Upper lobe of right lung (tissue), 1 donor: ENCODE results near the gene TRIM8. TPM values are rescaled to one million over a fixed set of nuclear protein-coding genes. Genes with fewer than 3 reads are reported as not detected.

Source experiments
- ATAC-seq: fragments of 200-7000 bp; cut with Tn5 transposase; one replicate; pipeline ENCODE4 v1.9.1; 2020; ENCODE audit warnings: mild to moderate bottlenecking, moderate library complexity
- DNase-seq: peaks from one replicate; pipeline ENCODE4 v3.0.0-alpha.2; 2020
- H3K27ac ChIP-seq: fragments of 200-600 bp; one replicate; pipeline ENCODE4 v1.8.0; 2022
- H3K27me3 ChIP-seq: fragments of 200-600 bp; one replicate; pipeline ENCODE4 v1.8.0; 2022; ENCODE audit warnings: mild to moderate bottlenecking
- H3K36me3 ChIP-seq: fragments of 200-600 bp; one replicate; pipeline ENCODE4 v1.8.0; 2022
- H3K4me1 ChIP-seq: fragments of 200-600 bp; one replicate; pipeline ENCODE4 v1.8.0; 2022
- H3K4me3 ChIP-seq: fragments of 200-600 bp; one replicate; pipeline ENCODE4 v1.8.0; 2022; ENCODE audit warnings: mild to moderate bottlenecking
- H3K9me3 ChIP-seq: fragments of 200-600 bp; one replicate; pipeline ENCODE4 v1.8.0; 2022
- intact Hi-C: fragments of 100-400 bp; cut with DNase I; formaldehyde crosslinking; loops from one replicate; pipeline ENCODE4 v1.11.0; 2022
- total RNA-seq: library from RNA; stranded (reverse); fragmentation: NEBNext Ultra II Directional; extraction: Animal tissue kit (Norgen Biotek cat#: 25700); gene quantifications from one replicate; pipeline ENCODE4 v1.2.1, GENCODE V29; 2021
- TF ChIP-seq, protein P1 (sequence below): fragments of 200-600 bp; IDR thresholded peaks from one replicate; pipeline ENCODE4 v1.8.0; 2022; ENCODE audit warnings: antibody characterized with exemption
- donor health status: DM: no; HTN: yes; CAD: no; lungs with severe emphysema.

The TRIM8 gene
- total RNA-seq, 1 donor from 2014 or later, result 146 TPM

DNA sequence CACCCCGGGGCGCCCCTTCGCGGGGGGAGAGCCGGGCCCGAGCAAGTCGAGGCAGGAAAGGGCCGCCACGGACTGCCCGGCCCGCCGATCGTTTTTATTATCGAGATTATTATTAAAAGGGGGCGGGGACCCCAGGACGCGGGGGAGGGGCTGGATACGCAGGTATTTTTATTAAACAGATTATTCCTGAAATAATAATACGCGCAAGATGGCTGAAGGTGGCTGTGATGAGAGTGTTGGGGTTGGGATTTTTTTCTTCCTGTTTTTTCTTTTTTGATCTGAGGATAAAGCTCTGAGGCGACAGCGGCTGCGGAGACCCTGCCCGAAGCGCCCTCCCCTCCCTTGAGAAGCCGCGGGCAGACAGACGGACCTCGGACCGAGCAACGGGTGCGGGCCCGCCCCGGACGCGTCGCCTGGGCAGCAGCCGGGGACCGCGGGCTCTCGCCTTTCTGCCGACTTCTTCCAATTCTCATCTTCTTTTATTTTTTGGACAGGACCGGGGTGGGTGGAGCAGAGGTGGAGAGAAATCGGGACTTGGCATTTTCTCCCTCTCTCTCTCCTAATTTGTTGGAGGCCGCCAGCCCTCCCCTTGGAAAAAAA is 1.4 kb upstream of the TRIM8 start:
- no peaks in the 10 kb centered on the region for H3K27me3 ChIP-seq
- no peaks in the 10 kb centered on the region for H3K9me3 ChIP-seq
- ATAC-seq, result no peak
- H3K4me3 ChIP-seq, result peak overlapping the region; percentile 85
- intact Hi-C loops, result no loop called here
- peaks cover 3% of the 10 kb centered on the region for H3K36me3 ChIP-seq
- TF ChIP-seq, protein P1, sequence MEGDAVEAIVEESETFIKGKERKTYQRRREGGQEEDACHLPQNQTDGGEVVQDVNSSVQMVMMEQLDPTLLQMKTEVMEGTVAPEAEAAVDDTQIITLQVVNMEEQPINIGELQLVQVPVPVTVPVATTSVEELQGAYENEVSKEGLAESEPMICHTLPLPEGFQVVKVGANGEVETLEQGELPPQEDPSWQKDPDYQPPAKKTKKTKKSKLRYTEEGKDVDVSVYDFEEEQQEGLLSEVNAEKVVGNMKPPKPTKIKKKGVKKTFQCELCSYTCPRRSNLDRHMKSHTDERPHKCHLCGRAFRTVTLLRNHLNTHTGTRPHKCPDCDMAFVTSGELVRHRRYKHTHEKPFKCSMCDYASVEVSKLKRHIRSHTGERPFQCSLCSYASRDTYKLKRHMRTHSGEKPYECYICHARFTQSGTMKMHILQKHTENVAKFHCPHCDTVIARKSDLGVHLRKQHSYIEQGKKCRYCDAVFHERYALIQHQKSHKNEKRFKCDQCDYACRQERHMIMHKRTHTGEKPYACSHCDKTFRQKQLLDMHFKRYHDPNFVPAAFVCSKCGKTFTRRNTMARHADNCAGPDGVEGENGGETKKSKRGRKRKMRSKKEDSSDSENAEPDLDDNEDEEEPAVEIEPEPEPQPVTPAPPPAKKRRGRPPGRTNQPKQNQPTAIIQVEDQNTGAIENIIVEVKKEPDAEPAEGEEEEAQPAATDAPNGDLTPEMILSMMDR, result no peak
- peaks cover 19% of the 10 kb centered on the region for H3K4me1 ChIP-seq
- peak; percentile 84 for DNase-seq
- H3K27ac ChIP-seq, result peak overlapping the region; percentile 100

DNA sequence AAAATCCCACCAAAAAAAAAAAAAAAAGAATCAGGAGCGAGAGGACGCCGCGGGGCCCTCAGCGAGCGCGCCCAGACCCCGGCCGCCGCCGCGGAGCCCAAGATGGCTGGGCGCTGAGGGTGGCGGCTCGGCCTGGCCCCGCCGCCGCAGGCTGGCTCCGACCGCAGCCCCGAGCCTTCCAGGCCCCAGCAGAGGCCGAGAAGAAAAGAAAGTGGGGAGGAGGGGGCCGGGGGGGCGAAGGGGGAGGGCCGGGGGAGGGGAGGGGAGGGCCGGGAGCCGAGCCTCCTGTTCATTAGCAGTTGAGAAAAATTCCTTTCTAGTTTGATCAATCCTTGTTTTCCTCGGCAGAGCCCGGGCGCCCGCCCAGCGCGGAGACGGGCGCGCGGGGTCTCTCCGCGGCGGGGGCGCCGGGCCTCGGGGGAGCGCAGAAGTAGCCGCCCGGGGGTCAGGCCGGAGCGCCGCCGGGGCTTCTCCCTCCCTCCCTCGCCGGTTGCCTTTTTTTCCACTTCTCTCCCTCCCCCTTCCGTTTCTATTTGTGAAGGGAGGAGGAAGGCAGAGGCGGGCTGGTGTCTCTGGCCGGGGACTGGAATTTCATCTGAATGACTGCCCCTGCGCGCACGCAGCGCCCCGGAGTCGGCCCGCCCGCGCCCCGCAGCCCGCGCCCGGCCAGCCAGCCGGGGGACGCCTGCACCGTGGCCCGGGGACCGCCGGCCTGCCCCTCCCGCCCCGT is 778 bp upstream of the TRIM8 start:
- intact Hi-C loops, result no loop called here
- TF ChIP-seq, protein P1, result no peak
- ATAC-seq, result peak; percentile 6
- peak overlapping the region; percentile 100 for H3K27ac ChIP-seq
- peaks cover 8% of the 10 kb centered on the region for H3K36me3 ChIP-seq
- H3K9me3 ChIP-seq, result no peaks in the 10 kb centered on the region
- H3K27me3 ChIP-seq, result no peaks in the 10 kb centered on the region
- peak overlapping the region; percentile 85 for H3K4me3 ChIP-seq
- DNase-seq, result peak; percentile 83
- H3K4me1 ChIP-seq, result peaks cover 25% of the 10 kb centered on the region

DNA sequence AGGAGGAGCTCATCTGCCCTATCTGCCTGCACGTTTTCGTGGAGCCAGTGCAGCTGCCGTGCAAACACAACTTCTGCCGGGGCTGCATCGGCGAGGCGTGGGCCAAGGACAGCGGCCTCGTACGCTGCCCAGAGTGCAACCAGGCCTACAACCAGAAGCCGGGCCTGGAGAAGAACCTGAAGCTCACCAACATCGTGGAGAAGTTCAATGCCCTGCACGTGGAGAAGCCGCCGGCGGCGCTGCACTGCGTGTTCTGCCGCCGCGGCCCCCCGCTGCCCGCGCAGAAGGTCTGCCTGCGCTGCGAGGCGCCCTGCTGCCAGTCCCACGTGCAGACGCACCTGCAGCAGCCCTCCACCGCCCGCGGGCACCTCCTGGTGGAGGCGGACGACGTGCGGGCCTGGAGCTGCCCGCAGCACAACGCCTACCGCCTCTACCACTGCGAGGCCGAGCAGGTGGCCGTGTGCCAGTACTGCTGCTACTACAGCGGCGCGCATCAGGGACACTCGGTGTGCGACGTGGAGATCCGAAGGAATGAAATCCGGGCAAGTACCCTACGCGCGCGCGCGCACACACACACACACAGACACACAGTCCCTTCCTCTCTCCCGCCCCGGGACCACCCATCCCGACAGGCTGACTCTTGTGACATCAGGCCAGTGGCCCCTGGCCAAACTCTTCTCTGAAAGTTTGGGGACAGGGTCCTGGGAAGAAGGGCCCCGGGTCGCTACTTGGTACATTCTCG is 538 bp downstream of the TRIM8 start:
- Histone ChIP-seq H3K36me3 (peaks cover 8% of the 10 kb centered on the region), H3K27me3 (no peaks in the 10 kb centered on the region), H3K4me3 (peak overlapping the region; percentile 85), H3K9me3 (no peaks in the 10 kb centered on the region), H3K4me1 (peaks cover 39% of the 10 kb centered on the region), H3K27ac (peak overlapping the region; percentile 100)
- ATAC-seq (peak; percentile 39), DNase-seq (peak; percentile 94)
- TF ChIP-seq, protein P1, result peak; percentile 63
- intact Hi-C loops, result no loop called here

DNA sequence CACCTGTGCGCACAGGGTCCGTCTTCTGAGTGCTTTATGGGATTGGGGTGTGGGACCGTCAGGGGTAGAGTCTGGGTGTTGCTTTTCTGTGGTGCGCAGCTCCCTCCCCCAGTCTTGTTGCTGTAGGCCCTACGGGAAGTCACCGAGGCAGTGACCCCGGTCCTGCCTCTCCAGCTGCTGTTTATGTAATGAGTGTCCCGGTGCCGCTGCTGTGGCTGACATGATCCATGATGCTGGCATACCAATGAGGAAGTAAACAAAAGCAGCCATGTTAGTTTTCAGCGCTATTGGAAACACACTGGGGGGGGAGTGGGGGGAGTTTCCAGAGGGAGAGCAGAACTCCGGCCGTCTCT is 1.1 kb downstream of the TRIM8 start:
- no peaks in the 10 kb centered on the region for H3K9me3 ChIP-seq
- H3K4me3 ChIP-seq, result peak overlapping the region; percentile 85
- peak; percentile 86 for DNase-seq
- peaks cover 8% of the 10 kb centered on the region for H3K36me3 ChIP-seq
- ATAC-seq, result peak; percentile 2
- H3K27me3 ChIP-seq, result no peaks in the 10 kb centered on the region
- TF ChIP-seq, protein P1, result no peak
- peaks cover 44% of the 10 kb centered on the region for H3K4me1 ChIP-seq
- intact Hi-C loops, result no loop called here
- H3K27ac ChIP-seq, result peak overlapping the region; percentile 100

DNA sequence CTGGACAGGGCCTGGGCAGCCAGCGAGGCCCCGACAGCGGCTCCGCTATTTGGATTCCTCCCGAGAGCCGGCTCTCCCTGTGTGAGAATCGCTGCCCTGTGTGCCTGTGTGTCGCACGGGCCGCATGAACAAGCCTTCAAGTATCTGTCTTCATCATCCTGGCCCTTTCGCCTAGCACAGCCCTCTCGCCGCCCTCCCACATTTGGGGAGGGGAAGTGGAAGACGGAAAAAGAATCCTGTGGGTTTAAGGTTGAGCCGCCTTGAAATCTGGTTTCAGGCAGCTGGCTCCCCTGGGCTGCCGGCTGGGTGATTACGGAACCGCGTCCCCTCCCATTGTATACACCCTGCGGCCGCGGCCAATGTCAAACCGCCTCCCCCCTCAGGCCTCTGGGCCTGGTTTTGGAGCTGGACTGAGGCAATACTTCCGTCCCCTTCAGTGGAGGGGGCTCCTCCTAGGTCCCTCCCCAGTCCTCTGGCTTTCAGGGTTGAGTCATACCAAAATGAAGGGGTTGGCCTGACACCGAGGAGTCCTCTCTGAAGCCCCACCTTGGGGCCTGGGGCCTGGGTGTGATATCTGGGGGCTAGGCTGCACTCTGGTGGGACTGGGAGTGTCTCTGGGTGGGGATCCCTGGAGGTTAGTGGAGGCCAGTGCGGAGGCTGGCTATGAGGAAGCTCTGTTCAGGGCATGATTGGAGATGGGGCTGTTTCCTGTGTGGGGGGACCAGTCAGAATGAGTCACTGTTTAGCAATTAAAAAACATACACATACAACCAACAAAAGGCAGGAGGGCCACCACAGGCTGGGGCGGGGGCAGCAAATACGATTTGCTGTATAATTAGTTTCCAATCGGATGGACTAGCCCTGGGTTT is 1.7 kb downstream of the TRIM8 start:
- Histone ChIP-seq H3K36me3 (peaks cover 8% of the 10 kb centered on the region), H3K4me3 (peak overlapping the region; percentile 85), H3K27me3 (no peaks in the 10 kb centered on the region), H3K9me3 (no peaks in the 10 kb centered on the region), H3K27ac (peak overlapping the region; percentile 100), H3K4me1 (peaks cover 50% of the 10 kb centered on the region)
- ATAC-seq, result peak; percentile 59
- peak; percentile 96 for DNase-seq
- TF ChIP-seq, protein P1, result no peak
- intact Hi-C loops, result no loop called here
